SK-N-SH treated with all-trans-retinoic acid at 6 μM for 48 hours (cell line): ENCODE data around the gene APOL6.

Experiments used
- ATAC-seq: fragments of 200-7000 bp; cut with Tn5 transposase; 3 replicates; pipeline ENCODE4 v1.9.1; 2020; ENCODE audit warnings: mild to moderate bottlenecking, moderate library complexity
- ARNTL ChIP-seq: fragments of 450-650 bp; formaldehyde crosslinking; IDR thresholded peaks from 2 replicates; pipeline ENCODE4 v1.5.0; 2020; ENCODE audit warnings: low read depth, mild to moderate bottlenecking, moderate library complexity, borderline replicate concordance
- BACH2 ChIP-seq: fragments of 250-450 bp; sonication (Bioruptor Pico); IDR thresholded peaks from 2 replicates; pipeline ENCODE4 v1.9.0; 2021; ENCODE audit warnings: mild to moderate bottlenecking, borderline replicate concordance
- CSDC2 ChIP-seq: fragments of 250-450 bp; sonication (Bioruptor Pico); IDR thresholded peaks from 2 replicates; pipeline ENCODE4 v1.5.0; 2020; ENCODE audit warnings: mild to moderate bottlenecking, moderate library complexity
- ESRRG ChIP-seq: fragments of 250-450 bp; sonication (Bioruptor Pico); IDR thresholded peaks from 2 replicates; pipeline ENCODE4 v1.6.1; 2021; ENCODE audit warnings: mild to moderate bottlenecking
- GLIS3 ChIP-seq: fragments of 250-450 bp; sonication (Bioruptor Pico); IDR thresholded peaks from 2 replicates; pipeline ENCODE4 v1.5.0; 2020; ENCODE audit warnings: mild to moderate bottlenecking, moderate library complexity
- ISL1 ChIP-seq: fragments of 250-450 bp; sonication (Bioruptor Pico); IDR thresholded peaks from 2 replicates; pipeline ENCODE4 v2.1.2; 2022; ENCODE audit warnings: mild to moderate bottlenecking, moderate library complexity
- OSR1 ChIP-seq: fragments of 250-450 bp; sonication (Bioruptor Pico); IDR thresholded peaks from 2 replicates; pipeline ENCODE4 v1.8.0; 2022; ENCODE audit warnings: moderate library complexity, mild to moderate bottlenecking, inconsistent platforms
- PPARA ChIP-seq: fragments of 250-450 bp; sonication (Bioruptor Pico); IDR thresholded peaks from 2 replicates; pipeline ENCODE4 v1.5.0; 2020; ENCODE audit warnings: mild to moderate bottlenecking, borderline replicate concordance
- RARB ChIP-seq: fragments of 250-450 bp; sonication (Bioruptor Pico); IDR thresholded peaks from 2 replicates; pipeline ENCODE4 v1.8.0; 2021; ENCODE audit warnings: mild to moderate bottlenecking, moderate library complexity
- SNAI2 ChIP-seq: fragments of 250-450 bp; sonication (Bioruptor Pico); IDR thresholded peaks from 2 replicates; pipeline ENCODE4 v1.5.0; 2020; ENCODE audit warnings: mild to moderate bottlenecking, moderate library complexity
- TCF4 ChIP-seq: fragments of 250-450 bp; sonication (Bioruptor Pico); IDR thresholded peaks from 2 replicates; pipeline ENCODE4 v1.8.0; 2021; ENCODE audit warnings: mild to moderate bottlenecking, moderate library complexity, borderline replicate concordance
- TOX ChIP-seq: fragments of 250-450 bp; sonication (Bioruptor Pico); IDR thresholded peaks from 2 replicates; pipeline ENCODE4 v1.8.0; 2021; ENCODE audit warnings: mild to moderate bottlenecking, moderate library complexity, borderline replicate concordance
- ZC3H10 ChIP-seq: fragments of 250-450 bp; sonication (Bioruptor Pico); IDR thresholded peaks from 2 replicates; pipeline ENCODE4 v1.5.1; 2021; ENCODE audit warnings: mild to moderate bottlenecking, moderate library complexity
- ZFP3 ChIP-seq: fragments of 250-450 bp; sonication (Bioruptor Pico); IDR thresholded peaks from 2 replicates; pipeline ENCODE4 v1.5.0; 2020; ENCODE audit warnings: mild to moderate bottlenecking, moderate library complexity
- ZFP30 ChIP-seq: fragments of 450-650 bp; formaldehyde crosslinking; IDR thresholded peaks from 2 replicates; pipeline ENCODE4 v1.5.0; 2022; ENCODE audit warnings: mild to moderate bottlenecking, moderate library complexity
- ZNF565 ChIP-seq: fragments of 450-650 bp; formaldehyde crosslinking; conservative IDR thresholded peaks from 2 replicates; pipeline ENCODE4 v1.5.0; 2020; ENCODE audit warnings: low read depth, mild to moderate bottlenecking, moderate library complexity
- ZNF70 ChIP-seq: fragments of 450-650 bp; formaldehyde crosslinking; IDR thresholded peaks from 2 replicates; pipeline ENCODE4 v1.5.0; 2020; ENCODE audit warnings: mild to moderate bottlenecking, moderate library complexity
- ZNF8 ChIP-seq: fragments of 450-650 bp; formaldehyde crosslinking; IDR thresholded peaks from 2 replicates; pipeline ENCODE4 v1.5.0; 2020; ENCODE audit warnings: mild to moderate bottlenecking, moderate library complexity
- TF ChIP-seq, protein P1 (sequence below): fragments of 250-450 bp; sonication (Bioruptor Pico); IDR thresholded peaks from 2 replicates; pipeline ENCODE4 v1.8.0; 2021; ENCODE audit warnings: low read depth, mild to moderate bottlenecking, moderate library complexity, borderline replicate concordance
- TF ChIP-seq, protein P2 (sequence below): fragments of 250-450 bp; sonication (Bioruptor Pico); IDR thresholded peaks from 2 replicates; pipeline ENCODE4 v1.5.0; 2020; ENCODE audit warnings: mild to moderate bottlenecking, moderate library complexity
- TF ChIP-seq, protein P3 (sequence below): fragments of 250-450 bp; sonication (Bioruptor Pico); IDR thresholded peaks from 2 replicates; pipeline ENCODE4 v1.5.1; 2021; ENCODE audit warnings: mild to moderate bottlenecking, moderate library complexity

The APOL6 gene

DNA sequence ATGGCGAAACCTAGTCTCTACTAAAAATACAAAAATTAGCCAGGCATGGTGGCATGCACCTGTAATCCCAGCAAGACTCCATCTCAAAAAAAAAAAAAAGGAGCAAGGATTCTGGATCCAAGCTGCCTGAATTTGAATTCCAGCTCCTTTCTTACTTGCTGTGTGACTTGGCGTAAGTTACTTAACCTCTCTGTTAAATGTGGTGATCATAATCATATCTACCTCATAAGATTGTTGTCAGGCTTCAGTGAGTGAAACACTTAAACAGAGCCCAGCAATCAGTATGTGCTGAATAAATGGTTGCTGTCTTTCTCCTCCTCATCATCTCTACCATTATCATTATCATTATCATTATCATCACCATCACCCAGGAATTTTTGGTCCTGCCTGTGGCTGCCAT, 33.8 kb upstream of the APOL6 start:
- TF ChIP-seq SNAI2 (CRISPR knock-in tag) (no peak), TCF4 (CRISPR knock-in tag) (no peak), GLIS3 (no peak), ISL1 (no peak), ESRRG (CRISPR knock-in tag) (no peak), ARNTL (CRISPR knock-in tag) (no peak), CSDC2 (CRISPR knock-in tag) (no peak), ZFP3 (CRISPR knock-in tag) (no peak), PPARA (CRISPR knock-in tag) (no peak), ZNF70 (CRISPR knock-in tag) (no peak), TOX (no peak), ZFP30 (CRISPR knock-in tag) (no peak)
- TF ChIP-seq, protein P1, sequence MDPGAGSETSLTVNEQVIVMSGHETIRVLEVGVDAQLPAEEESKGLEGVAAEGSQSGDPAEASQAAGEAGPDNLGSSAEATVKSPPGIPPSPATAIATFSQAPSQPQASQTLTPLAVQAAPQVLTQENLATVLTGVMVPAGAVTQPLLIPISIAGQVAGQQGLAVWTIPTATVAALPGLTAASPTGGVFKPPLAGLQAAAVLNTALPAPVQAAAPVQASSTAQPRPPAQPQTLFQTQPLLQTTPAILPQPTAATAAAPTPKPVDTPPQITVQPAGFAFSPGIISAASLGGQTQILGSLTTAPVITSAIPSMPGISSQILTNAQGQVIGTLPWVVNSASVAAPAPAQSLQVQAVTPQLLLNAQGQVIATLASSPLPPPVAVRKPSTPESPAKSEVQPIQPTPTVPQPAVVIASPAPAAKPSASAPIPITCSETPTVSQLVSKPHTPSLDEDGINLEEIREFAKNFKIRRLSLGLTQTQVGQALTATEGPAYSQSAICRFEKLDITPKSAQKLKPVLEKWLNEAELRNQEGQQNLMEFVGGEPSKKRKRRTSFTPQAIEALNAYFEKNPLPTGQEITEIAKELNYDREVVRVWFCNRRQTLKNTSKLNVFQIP, result no peak
- TF ChIP-seq, protein P2, sequence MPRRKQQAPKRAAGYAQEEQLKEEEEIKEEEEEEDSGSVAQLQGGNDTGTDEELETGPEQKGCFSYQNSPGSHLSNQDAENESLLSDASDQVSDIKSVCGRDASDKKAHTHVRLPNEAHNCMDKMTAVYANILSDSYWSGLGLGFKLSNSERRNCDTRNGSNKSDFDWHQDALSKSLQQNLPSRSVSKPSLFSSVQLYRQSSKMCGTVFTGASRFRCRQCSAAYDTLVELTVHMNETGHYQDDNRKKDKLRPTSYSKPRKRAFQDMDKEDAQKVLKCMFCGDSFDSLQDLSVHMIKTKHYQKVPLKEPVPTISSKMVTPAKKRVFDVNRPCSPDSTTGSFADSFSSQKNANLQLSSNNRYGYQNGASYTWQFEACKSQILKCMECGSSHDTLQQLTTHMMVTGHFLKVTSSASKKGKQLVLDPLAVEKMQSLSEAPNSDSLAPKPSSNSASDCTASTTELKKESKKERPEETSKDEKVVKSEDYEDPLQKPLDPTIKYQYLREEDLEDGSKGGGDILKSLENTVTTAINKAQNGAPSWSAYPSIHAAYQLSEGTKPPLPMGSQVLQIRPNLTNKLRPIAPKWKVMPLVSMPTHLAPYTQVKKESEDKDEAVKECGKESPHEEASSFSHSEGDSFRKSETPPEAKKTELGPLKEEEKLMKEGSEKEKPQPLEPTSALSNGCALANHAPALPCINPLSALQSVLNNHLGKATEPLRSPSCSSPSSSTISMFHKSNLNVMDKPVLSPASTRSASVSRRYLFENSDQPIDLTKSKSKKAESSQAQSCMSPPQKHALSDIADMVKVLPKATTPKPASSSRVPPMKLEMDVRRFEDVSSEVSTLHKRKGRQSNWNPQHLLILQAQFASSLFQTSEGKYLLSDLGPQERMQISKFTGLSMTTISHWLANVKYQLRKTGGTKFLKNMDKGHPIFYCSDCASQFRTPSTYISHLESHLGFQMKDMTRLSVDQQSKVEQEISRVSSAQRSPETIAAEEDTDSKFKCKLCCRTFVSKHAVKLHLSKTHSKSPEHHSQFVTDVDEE, result no peak
- TF ChIP-seq, all 23 proteins: peak for 0
- ATAC-seq, result no peak

DNA sequence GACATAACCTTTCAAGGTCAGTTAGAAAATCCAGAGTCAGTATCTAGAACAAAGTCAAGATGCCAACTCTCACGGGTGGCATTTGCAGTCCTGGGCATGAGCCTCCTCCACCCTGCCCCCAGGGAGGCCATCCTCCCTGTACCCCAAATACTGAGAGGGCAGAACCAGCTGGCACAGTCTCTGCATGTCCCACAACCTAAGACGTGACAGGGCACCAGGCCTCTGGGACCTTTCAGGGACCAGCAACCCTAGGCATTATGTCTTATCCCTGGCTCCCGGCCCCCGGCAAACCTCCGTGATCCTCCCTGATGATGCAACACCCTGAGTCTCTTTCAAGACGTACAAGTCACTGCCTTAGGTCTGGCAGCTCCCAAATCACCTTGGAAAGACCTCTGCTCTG, 33.1 kb upstream of the APOL6 start:
- TF ChIP-seq CSDC2 (CRISPR knock-in tag) (no peak), ISL1 (no peak), TCF4 (CRISPR knock-in tag) (no peak), ARNTL (CRISPR knock-in tag) (no peak), SNAI2 (CRISPR knock-in tag) (no peak), ESRRG (CRISPR knock-in tag) (no peak), RARB (no peak), PPARA (CRISPR knock-in tag) (no peak), ZFP3 (CRISPR knock-in tag) (no peak), ZFP30 (CRISPR knock-in tag) (no peak), TOX (no peak), ZNF565 (no peak), OSR1 (CRISPR knock-in tag) (no peak), GLIS3 (no peak), ZNF8 (CRISPR knock-in tag) (no peak), BACH2 (CRISPR knock-in tag) (no peak), ZC3H10 (CRISPR knock-in tag) (no peak)
- TF ChIP-seq, protein P2, result no peak
- TF ChIP-seq, protein P3, sequence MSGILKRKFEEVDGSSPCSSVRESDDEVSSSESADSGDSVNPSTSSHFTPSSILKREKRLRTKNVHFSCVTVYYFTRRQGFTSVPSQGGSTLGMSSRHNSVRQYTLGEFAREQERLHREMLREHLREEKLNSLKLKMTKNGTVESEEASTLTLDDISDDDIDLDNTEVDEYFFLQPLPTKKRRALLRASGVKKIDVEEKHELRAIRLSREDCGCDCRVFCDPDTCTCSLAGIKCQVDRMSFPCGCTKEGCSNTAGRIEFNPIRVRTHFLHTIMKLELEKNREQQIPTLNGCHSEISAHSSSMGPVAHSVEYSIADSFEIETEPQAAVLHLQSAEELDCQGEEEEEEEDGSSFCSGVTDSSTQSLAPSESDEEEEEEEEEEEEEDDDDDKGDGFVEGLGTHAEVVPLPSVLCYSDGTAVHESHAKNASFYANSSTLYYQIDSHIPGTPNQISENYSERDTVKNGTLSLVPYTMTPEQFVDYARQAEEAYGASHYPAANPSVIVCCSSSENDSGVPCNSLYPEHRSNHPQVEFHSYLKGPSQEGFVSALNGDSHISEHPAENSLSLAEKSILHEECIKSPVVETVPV (CRISPR knock-in tag), result no peak
- TF ChIP-seq, protein P1, result no peak
- TF ChIP-seq, all 23 proteins: peak for 0

More for the DNA sequence above, 33.1 kb upstream of the APOL6 start:
- ATAC-seq, result no peak
